Aorta (tissue), 5 donors: ENCODE data around the gene PCGF6. TPM values are rescaled to one million over a fixed set of nuclear protein-coding genes. Genes with fewer than 3 reads are reported as not detected.

Experiments
- ATAC-seq: fragments of 200-7000 bp; cut with Tn5 transposase; one replicate; pipeline ENCODE4 v1.9.1; 2022; ENCODE audit warnings: moderate library complexity; ENCODE audit not compliant: low FRiP score
- DNase-seq, 2 donors: peaks; one replicate each; pipeline ENCODE4 v3.0.0-alpha.2; 2020
- H3K27ac ChIP-seq, 2 donors: one replicate each; pipeline ENCODE4 v1.5.1; 2013; ENCODE audit warnings: low read length in 2 of 2, mild to moderate bottlenecking in 2 of 2, moderate library complexity in 2 of 2, control low read depth in 1 of 2, inconsistent platforms in 1 of 2, low read depth in 1 of 2
- H3K27me3 ChIP-seq, 2 donors: one replicate each; pipeline ENCODE4 v1.6.1; 2013; ENCODE audit warnings: control low read depth in 1 of 2, low read length in 1 of 2, mild to moderate bottlenecking in 1 of 2, moderate library complexity in 1 of 2; ENCODE audit not compliant: insufficient read depth in 2 of 2, control insufficient read depth in 1 of 2
- H3K36me3 ChIP-seq, 2 donors: one replicate each; pipeline ENCODE4 v1.6.1; 2013; ENCODE audit warnings: control low read depth in 1 of 2, low read length in 1 of 2, mild to moderate bottlenecking in 1 of 2; ENCODE audit not compliant: insufficient read depth in 2 of 2, control insufficient read depth in 1 of 2
- H3K4me1 ChIP-seq, 2 donors: one replicate each; pipeline ENCODE4 v1.6.1; 2013; ENCODE audit warnings: low read length in 2 of 2, control low read depth in 1 of 2, mild to moderate bottlenecking in 1 of 2, moderate library complexity in 1 of 2; ENCODE audit not compliant: insufficient read depth in 2 of 2, control insufficient read depth in 1 of 2
- H3K4me3 ChIP-seq, 2 donors: one replicate each; pipeline ENCODE4 v1.5.1; 2013; ENCODE audit warnings: low read length in 2 of 2, control low read depth in 1 of 2, mild to moderate bottlenecking in 1 of 2
- H3K9me3 ChIP-seq: one replicate; pipeline ENCODE4 v1.6.1; 2013; ENCODE audit warnings: mild to moderate bottlenecking, low read length; ENCODE audit not compliant: control insufficient read depth
- WGBS, 2 donors: extraction: QIAGEN DNeasy Blood & Tissue Kit; methylation state at CpG; one replicate each; pipeline ENCODE4 v1.1.7; 2013; 5-methylcytosine and 5-hydroxymethylcytosine counted together
- intact Hi-C, 2 donors: fragments of 100-400 bp; cut with DNase I; formaldehyde crosslinking; loops; one replicate each; pipeline versions ENCODE4 v1.14.2 to v1.15.0; 2022
- microRNA-seq, 2 donors: library from miRNA; unstranded; fragments of <30 nt; microRNA quantifications; one replicate each; pipeline ENCODE4 v1.2.0, GENCODE V29; 2020
- polyA plus RNA-seq, 2 donors: library from polyadenylated mRNA; stranded (reverse); fragments of 200-250 nt; gene quantifications; one replicate each; pipeline ENCODE4 v1.2.3, GENCODE V29; 2013
- total RNA-seq, 2 donors: library from RNA; stranded (reverse); fragmentation: NEBNext Ultra II Directional; extraction: Animal tissue kit (Norgen Biotek cat#: 25700); gene quantifications; one replicate each; pipeline ENCODE4 v1.2.1, GENCODE V29; 2021
- donor health status: healthy with polysubstance abuse.
- donor health status: Bipolar disorder and iron deficiency.
- donor health status: DM: no; HTN: no; CAD: no.
- donor health status: DM: no; HTN: no; CAD: no.
- donor health status: DM: yes; HTN: yes; CAD: no.

Gene PCGF6
- total and polyA plus RNA-seq, 4 donors, result 6.4 to 9.8 (median 8.9) TPM

- Histone ChIP-seq H3K9me3 (no peaks in the 10 kb centered on the region), H3K4me1 (no peaks in the 10 kb centered on the region), H3K27ac (no peak overlapping the region), H3K27me3 (no peaks in the 10 kb centered on the region), H3K4me3 (no peak overlapping the region), H3K36me3 (no peaks in the 10 kb centered on the region)
- intact Hi-C loops, result no loop called here
- 96 to 97% methylated on average over 1 of the region's 1 CpG for WGBS, 2 donors
- ATAC-seq (no peak), DNase-seq (no peak)
These were observed 94.3 kb downstream of the PCGF6 start for GRCh38 chr10:103256613-103257012.

GRCh38 chr10:103254538-103255325 lies 96.2 kb downstream of the PCGF6 start:
- H3K9me3 ChIP-seq, result no peaks in the 10 kb centered on the region
- WGBS, 2 donors, result 63 to 79% methylated on average over 4 of the region's 4 CpGs
- no peaks in the 10 kb centered on the region for H3K36me3 ChIP-seq
- H3K4me1 ChIP-seq, result no peaks in the 10 kb centered on the region
- intact Hi-C loops, result no loop called here
- H3K27me3 ChIP-seq, result no peaks in the 10 kb centered on the region
- H3K4me3 ChIP-seq, result no peak overlapping the region
- ATAC-seq (no peak), DNase-seq (no peak)
- no peak overlapping the region for H3K27ac ChIP-seq

- no peak for DNase-seq
- H3K9me3 ChIP-seq, result no peaks in the 10 kb centered on the region
- H3K27ac ChIP-seq, result no peak overlapping the region
- no peaks in the 10 kb centered on the region for H3K36me3 ChIP-seq
- no peaks in the 10 kb centered on the region for H3K4me1 ChIP-seq
- WGBS, 2 donors, result 81 to 85% methylated on average over 3 of the region's 3 CpGs
- no peaks in the 10 kb centered on the region for H3K27me3 ChIP-seq
- no peak overlapping the region for H3K4me3 ChIP-seq
- no peak for ATAC-seq
- intact Hi-C loops, result no loop called here
These were observed 96.8 kb downstream of the PCGF6 start for GRCh38 chr10:103254113-103254512.

Small RNA genes within 50 kb of the gene (microRNA-seq; reads per million reads assigned to microRNA genes)
- gene MIR1307, result 481 to 641 reads per million in 2 donors

Other genes with a start within 250 kb of the PCGF6 start
- gene NT5C2, start 157.9 kb downstream of the PCGF6 start, total RNA-seq, result 100 to 1,000 TPM in 1 of 2 donors, 10 to 100 TPM in 1; 85.9 to 102 TPM
- 10 to 100 TPM; 34.7 to 61.8 TPM for gene NT5C2, start 157.9 kb downstream of the PCGF6 start, polyA plus RNA-seq
- gene RPEL1, start 105.3 kb downstream of the PCGF6 start, total RNA-seq, result not detected
- gene RPEL1, start 105.3 kb downstream of the PCGF6 start, polyA plus RNA-seq, result not detected
- gene INA, start 74.0 kb downstream of the PCGF6 start, total RNA-seq, result not detected
- gene INA, start 74.0 kb downstream of the PCGF6 start, polyA plus RNA-seq, result under 1 TPM in 1 of 2 donors, not detected in 1; 0.08 TPM
- 1 to 10 TPM; 2.2 to 3.0 TPM for gene TAF5, start 16.8 kb upstream of the PCGF6 start, total RNA-seq
- gene TAF5, start 16.8 kb upstream of the PCGF6 start, polyA plus RNA-seq, result 1 to 10 TPM in 1 of 2 donors, under 1 TPM in 1; 0.63 to 3.1 TPM
- gene ATP5MK, start 45.3 kb upstream of the PCGF6 start, total RNA-seq, result 100 to 1,000 TPM; 186 to 240 TPM
- gene ATP5MK, start 45.3 kb upstream of the PCGF6 start, polyA plus RNA-seq, result 1,000 to 10,000 TPM in 1 of 2 donors, 100 to 1,000 TPM in 1; 657 to 1,555 TPM
- 10 to 100 TPM; 22.7 to 24.2 TPM for gene PDCD11, start 45.5 kb upstream of the PCGF6 start, total RNA-seq
- 10 to 100 TPM in 1 of 2 donors, 1 to 10 TPM in 1; 6.0 to 11.1 TPM for gene PDCD11, start 45.5 kb upstream of the PCGF6 start, polyA plus RNA-seq
- 10 to 100 TPM; 52.8 to 81.9 TPM for gene CALHM2, start 101.2 kb upstream of the PCGF6 start, total RNA-seq
- 10 to 100 TPM; 31.7 to 90.4 TPM for gene CALHM2, start 101.2 kb upstream of the PCGF6 start, polyA plus RNA-seq
- not detected for gene CALHM1, start 107.8 kb upstream of the PCGF6 start, total RNA-seq
- not detected for gene CALHM1, start 107.8 kb upstream of the PCGF6 start, polyA plus RNA-seq
- not detected for gene CALHM3, start 128.1 kb upstream of the PCGF6 start, total RNA-seq
- gene CALHM3, start 128.1 kb upstream of the PCGF6 start, polyA plus RNA-seq, result not detected
- under 1 TPM; 0.16 to 0.18 TPM for gene NEURL1, start 142.6 kb upstream of the PCGF6 start, total RNA-seq
- 1 to 10 TPM in 1 of 2 donors, under 1 TPM in 1; 0.51 to 2.8 TPM for gene NEURL1, start 142.6 kb upstream of the PCGF6 start, polyA plus RNA-seq